Natural killer cell (primary cell): ENCODE measurements around the gene CENPO. TPM values are rescaled to one million over a fixed set of nuclear protein-coding genes. Genes with fewer than 3 reads are reported as not detected.
"Not testable (repeated sequence)": the region's sequence is repeated elsewhere in the genome, so short reads cannot be mapped to it uniquely, and the experiment has no call there.

Experiments
- ATAC-seq, 3 donors: fragments of 150-1000 bp in 2 of 3; fragments of 200-7000 bp in 1 of 3; cut with Tn5 transposase; 1 replicate in 1 of 3; 2 replicates in 2 of 3; pipeline ENCODE4 v1.10.0; 2021; ENCODE audit warnings: mild to moderate bottlenecking in 2 of 3, moderate library complexity in 2 of 3
- DNase-seq, 2 donors: peaks; one replicate each; pipeline versions ENCODE4 v3.0.0 to v3.0.0-alpha.2; 2013 to 2021; ENCODE audit warnings: mixed read lengths in 1 of 2
- H3K27ac ChIP-seq: one replicate; pipeline ENCODE4 v1.5.1; 2013; ENCODE audit warnings: mild to moderate bottlenecking, low read length
- H3K27me3 ChIP-seq: one replicate; pipeline ENCODE4 v1.6.1; 2013; ENCODE audit warnings: low read length; ENCODE audit not compliant: control insufficient read depth, insufficient read depth
- H3K36me3 ChIP-seq: one replicate; pipeline ENCODE4 v1.6.1; 2013; ENCODE audit warnings: low read length; ENCODE audit not compliant: control insufficient read depth, insufficient read depth
- H3K4me1 ChIP-seq: one replicate; pipeline ENCODE4 v1.6.1; 2013; ENCODE audit warnings: low read length; ENCODE audit not compliant: control insufficient read depth, insufficient read depth
- H3K4me3 ChIP-seq: one replicate; pipeline ENCODE4 v1.5.1; 2013; ENCODE audit warnings: low read length
- H3K9me3 ChIP-seq: one replicate; pipeline ENCODE4 v1.6.1; 2013; ENCODE audit warnings: low read length; ENCODE audit not compliant: control insufficient read depth, insufficient read depth
- H3K27ac Mint-ChIP-seq, 2 donors: one replicate each; pipeline ENCODE4 v1.8.0; 2022; ENCODE audit warnings: mild to moderate bottlenecking in 2 of 2, mixed read lengths in 2 of 2, moderate library complexity in 1 of 2
- H3K27me3 Mint-ChIP-seq, 2 donors: one replicate each; pipeline ENCODE4 v1.8.0; 2022; ENCODE audit warnings: low read depth in 2 of 2, mixed read lengths in 2 of 2
- H3K36me3 Mint-ChIP-seq: one replicate; pipeline ENCODE4 v1.8.0; 2022; ENCODE audit warnings: mixed read lengths
- H3K4me1 Mint-ChIP-seq, 2 donors: one replicate each; pipeline ENCODE4 v1.8.0; 2022; ENCODE audit warnings: mixed read lengths in 2 of 2
- H3K4me3 Mint-ChIP-seq: one replicate; pipeline ENCODE4 v1.8.0; 2022; ENCODE audit warnings: mild to moderate bottlenecking, moderate library complexity, mixed read lengths
- H3K9me3 Mint-ChIP-seq, 2 donors: one replicate each; pipeline ENCODE4 v1.8.0; 2022; ENCODE audit warnings: mixed read lengths in 2 of 2
- CTCF ChIP-seq: fragments of 200-600 bp; IDR thresholded peaks from one replicate; pipeline ENCODE4 v1.8.0; 2022; ENCODE audit warnings: antibody characterized with exemption
- WGBS: methylation state at CpG from one replicate; pipeline ENCODE4 v1.1.7; 2013; ENCODE audit warnings: missing lambda C conversion rate; ENCODE audit not compliant: insufficient coverage; 5-methylcytosine and 5-hydroxymethylcytosine counted together
- intact Hi-C: fragments of 100-400 bp; cut with micrococcal nuclease; formaldehyde crosslinking; loops from one replicate; pipeline ENCODE4 v1.14.2; 2022
- total RNA-seq, 4 donors: library from RNA; stranded (reverse); fragments of 120-200 nt in 1 of 4; gene quantifications; one replicate each; pipeline versions ENCODE4 v1.2.3 to v1.2.4, GENCODE V29; 2013 to 2022

CENPO gene
- total RNA-seq, 3 donors from 2014 or later (not counting 1 experiment from before 2014, with no cell fraction given): 8.1 to 15.1 (median 11.2) TPM

DNA sequence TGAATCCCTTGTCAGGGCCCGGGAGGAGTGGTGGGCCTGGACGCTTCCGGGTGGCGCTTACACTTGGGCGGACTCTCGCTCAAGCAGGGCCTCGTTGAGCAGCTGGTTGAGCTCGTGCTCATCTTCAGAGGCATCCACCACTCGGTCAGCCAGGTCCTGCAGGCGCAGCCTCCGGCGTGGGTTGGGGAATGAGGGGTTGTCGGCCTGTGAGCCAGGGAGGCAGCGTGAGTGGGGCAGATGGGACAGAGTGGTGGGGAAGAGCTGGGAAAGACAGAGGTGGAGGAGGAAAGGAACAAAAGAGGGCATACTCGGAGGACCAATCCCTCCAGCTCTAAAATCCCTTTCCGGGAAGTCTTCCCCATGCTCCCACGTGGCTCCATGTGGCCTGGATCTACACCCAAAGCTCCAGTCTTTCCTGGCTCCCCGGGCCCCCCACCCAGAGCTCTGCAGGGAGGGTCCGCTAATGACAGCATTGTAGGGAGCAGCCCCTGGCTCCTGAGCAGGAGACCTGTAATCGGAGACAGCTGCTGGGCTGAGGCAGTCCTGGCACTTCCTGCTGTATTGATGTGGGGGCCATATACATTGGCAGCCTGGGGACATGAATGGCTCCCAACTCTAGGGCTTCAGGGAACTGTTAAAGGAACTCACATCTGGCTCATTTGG is 41.6 kb downstream of the CENPO start:
- H3K4me3 ChIP-seq: no peak overlapping the region
- DNase-seq: no peak
- 97% methylated on average over 20 of the region's 20 CpGs for WGBS
- no peaks in the 10 kb centered on the region for H3K4me1 ChIP-seq
- Mint-ChIP-seq H3K27ac (no peak overlapping the region), H3K36me3 (no peaks in the 10 kb centered on the region), H3K9me3 (no peaks in the 10 kb centered on the region), H3K27me3 (no peaks in the 10 kb centered on the region), H3K4me1 (peaks cover 0 to 5% of the 10 kb centered on the region in 2 donors), H3K4me3 (no peak overlapping the region)
- intact Hi-C loops: no loop called here
- ATAC-seq: no peak
- H3K36me3 ChIP-seq: peaks cover 2% of the 10 kb centered on the region
- no peaks in the 10 kb centered on the region for H3K27me3 ChIP-seq
- no peak for TF ChIP-seq CTCF
- H3K27ac ChIP-seq: no peak overlapping the region
- H3K9me3 ChIP-seq: no peaks in the 10 kb centered on the region

DNA sequence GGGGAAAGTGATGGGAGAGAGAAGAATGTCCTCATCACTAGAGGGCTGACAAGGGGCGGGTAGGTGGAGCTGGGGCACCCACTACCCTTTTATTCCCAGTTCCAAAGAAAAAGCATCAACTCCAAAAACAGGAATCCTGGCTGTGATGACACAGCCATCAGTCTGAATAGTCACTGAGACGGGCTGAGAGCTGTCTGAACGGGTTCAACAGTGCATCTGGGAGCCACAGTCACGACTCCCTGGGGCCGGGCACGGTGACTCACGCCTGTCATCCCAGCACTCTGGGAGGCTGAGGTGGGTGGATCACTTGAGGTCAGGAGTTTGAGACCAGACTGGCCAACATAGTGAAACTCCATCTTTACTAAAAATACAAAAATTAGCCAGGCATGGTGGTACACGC is 42.2 kb downstream of the CENPO start:
- H3K4me1 Mint-ChIP-seq, DNase-seq, H3K4me3 ChIP-seq, ATAC-seq, H3K27ac ChIP-seq, H3K9me3 ChIP-seq, intact Hi-C loops, H3K36me3 Mint-ChIP-seq, H3K4me3 Mint-ChIP-seq, H3K27me3 Mint-ChIP-seq, H3K27me3 ChIP-seq, H3K27ac Mint-ChIP-seq, H3K9me3 Mint-ChIP-seq, H3K4me1 ChIP-seq, H3K36me3 ChIP-seq: not testable (repeated sequence)
- WGBS: 92% methylated on average over 8 of the region's 8 CpGs

DNA sequence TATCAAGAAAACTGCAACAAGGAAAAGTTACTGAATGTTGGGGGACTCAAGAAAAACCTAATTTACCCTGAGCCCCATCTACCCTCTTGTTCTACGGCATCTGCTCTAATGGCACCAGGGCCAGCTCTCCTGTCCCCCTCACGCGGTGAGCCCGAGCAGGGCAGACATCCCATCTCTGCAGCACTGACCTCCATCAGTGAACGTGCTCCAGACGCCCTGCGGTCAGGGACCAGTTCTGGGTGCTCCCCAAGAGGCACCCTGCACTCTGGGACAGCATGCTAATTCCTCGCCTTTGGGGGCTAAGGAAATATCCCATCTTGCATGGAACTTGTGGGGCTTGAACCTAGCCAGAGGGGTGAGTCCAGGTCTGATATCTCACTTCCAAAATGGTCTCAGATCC is 43.0 kb downstream of the CENPO start:
- WGBS: 96% methylated on average over 8 of the region's 8 CpGs
- Histone ChIP-seq H3K4me3 (no peak overlapping the region), H3K9me3 (no peaks in the 10 kb centered on the region), H3K4me1 (no peaks in the 10 kb centered on the region), H3K27me3 (no peaks in the 10 kb centered on the region), H3K27ac (no peak overlapping the region), H3K36me3 (peaks cover 2% of the 10 kb centered on the region)
- DNase-seq (no peak), ATAC-seq (no peak)
- no peak for TF ChIP-seq CTCF
- no peak overlapping the region for H3K27ac Mint-ChIP-seq
- no peak overlapping the region for H3K4me3 Mint-ChIP-seq
- intact Hi-C loops: no loop called here
- peaks cover 0 to 5% of the 10 kb centered on the region in 2 donors for H3K4me1 Mint-ChIP-seq
- H3K27me3 Mint-ChIP-seq: no peaks in the 10 kb centered on the region
- no peaks in the 10 kb centered on the region for H3K36me3 Mint-ChIP-seq
- H3K9me3 Mint-ChIP-seq: no peaks in the 10 kb centered on the region

DNA sequence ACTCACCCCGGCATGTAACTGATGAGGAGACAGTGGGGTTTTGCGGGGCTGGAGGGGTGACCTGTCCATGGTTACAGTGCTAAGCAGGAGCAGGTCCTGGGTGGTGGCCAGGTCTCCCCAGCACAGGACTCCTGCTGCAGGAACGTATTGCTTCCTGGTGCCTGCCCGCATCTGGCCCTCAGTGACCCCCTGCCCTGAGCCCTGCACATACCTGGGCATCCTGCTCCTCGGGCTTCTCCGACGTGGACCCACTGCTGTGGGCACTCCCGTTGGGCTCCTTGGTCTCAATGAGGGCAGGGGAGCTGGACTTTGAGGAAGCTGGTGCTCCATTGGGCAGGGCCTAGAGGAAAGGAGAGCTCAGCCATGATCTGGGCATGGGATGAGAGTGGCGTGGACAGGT is 43.5 kb downstream of the CENPO start:
- no peak for TF ChIP-seq CTCF
- intact Hi-C loops: no loop called here
- Histone ChIP-seq H3K4me3 (no peak overlapping the region), H3K27ac (no peak overlapping the region), H3K36me3 (peaks cover 2% of the 10 kb centered on the region), H3K9me3 (no peaks in the 10 kb centered on the region), H3K4me1 (no peaks in the 10 kb centered on the region), H3K27me3 (no peaks in the 10 kb centered on the region)
- Mint-ChIP-seq H3K27me3 (no peaks in the 10 kb centered on the region), H3K4me3 (no peak overlapping the region), H3K36me3 (no peaks in the 10 kb centered on the region), H3K27ac (no peak overlapping the region), H3K9me3 (no peaks in the 10 kb centered on the region), H3K4me1 (peaks cover 0 to 5% of the 10 kb centered on the region in 2 donors)
- DNase-seq: no peak
- WGBS: 94% methylated on average over 9 of the region's 9 CpGs
- ATAC-seq: no peak
